Stomach (tissue), 4 donors: Measurements from ENCODE around the gene NDUFB6.

ENCODE experiments used
- CTCF ChIP-seq, 7 experiments: fragments of 450-650 bp in 4 of 7; fragments of 200-600 bp in 3 of 7; sonication (generic) in 3 of 7; IDR thresholded peaks; one replicate each; pipeline ENCODE4 v1.5.1; 2016 to 2019; ENCODE audit warnings: antibody characterized with exemption in 7 of 7, control low read depth in 2 of 7, mild to moderate bottlenecking in 1 of 7
- EP300 ChIP-seq: sonication (generic); formaldehyde crosslinking; IDR thresholded peaks from one replicate; pipeline ENCODE4 v1.6.1; 2017; ENCODE audit warnings: antibody characterized with exemption
- POLR2A ChIP-seq, 4 donors: fragments of 450-650 bp; IDR thresholded peaks; one replicate each; pipeline ENCODE4 v1.6.1; 2016; ENCODE audit warnings: antibody characterized with exemption in 4 of 4, control low read depth in 2 of 4, mild to moderate bottlenecking in 1 of 4, moderate library complexity in 1 of 4
- POLR2AphosphoS5 ChIP-seq, 3 donors: sonication (generic); formaldehyde crosslinking; IDR thresholded peaks; one replicate each; pipeline ENCODE4 v1.6.1; 2016; ENCODE audit warnings: antibody characterized with exemption in 3 of 3

- TF ChIP-seq CTCF (IDR thresholded peaks at IDR 0.05) = no peak
- no peak for TF ChIP-seq POLR2AphosphoS5 (IDR thresholded peaks at IDR 0.05)
- TF ChIP-seq POLR2A (IDR thresholded peaks at IDR 0.05) = no peak
- TF ChIP-seq EP300 = no peak
Observed at GRCh38 chr9:32596096-32596865, 23.3 kb upstream of the NDUFB6 start.
